CD4-positive, alpha-beta T cell treated with Interleukin-6 for 4 hours (primary cell): ENCODE measurements around the gene TPM1.
"Not testable (repeated sequence)": the region's sequence is repeated elsewhere in the genome, so short reads cannot be mapped to it uniquely, and the experiment has no call there.

ENCODE experiments used
- DNase-seq: peaks from one replicate; pipeline ENCODE4 v3.0.0-alpha.2; 2020; ENCODE audit warnings: mixed read lengths

TPM1 gene

GRCh38 chr15:63103416-63103815 is 60.9 kb downstream of the TPM1 start:
- DNase-seq = no peak

GRCh38 chr15:63104727-63105126 is 62.2 kb downstream of the TPM1 start:
- no peak for DNase-seq

- not testable (repeated sequence) for DNase-seq
Measured at GRCh38 chr15:63105354-63105753, 62.8 kb downstream of the TPM1 start.

- no peak for DNase-seq
Measured at GRCh38 chr15:63107895-63108546, 65.5 kb downstream of the TPM1 start.

- DNase-seq = no peak
Measured at GRCh38 chr15:63109498-63109897, 67.0 kb downstream of the TPM1 start.

- DNase-seq = no peak
Measured at GRCh38 chr15:63109920-63110319, 67.4 kb downstream of the TPM1 start.

GRCh38 chr15:63110428-63111026 is 68.0 kb downstream of the TPM1 start:
- DNase-seq = no peak

GRCh38 chr15:63111481-63111880 is 68.9 kb downstream of the TPM1 start:
- DNase-seq = no peak

- no peak for DNase-seq
Measured at GRCh38 chr15:63112871-63113270, 70.3 kb downstream of the TPM1 start.

GRCh38 chr15:63114465-63114864 is 71.9 kb downstream of the TPM1 start:
- DNase-seq = no peak
